HG02981 (cell line): ENCODE data around the gene C4orf33.
"Not testable (repeated sequence)": the region's sequence is repeated elsewhere in the genome, so short reads cannot be mapped to it uniquely, and the experiment has no call there.

ENCODE experiments used
- ATAC-seq: cut with Tn5 transposase; IDR thresholded peaks from one replicate; pipeline ENCODE4 v1.9.1; 2021; ENCODE audit warnings: mild to moderate bottlenecking, moderate library complexity; ENCODE audit not compliant: unreplicated experiment

Gene C4orf33

GRCh38 chr4:129095811-129096454 lies at the start of gene C4orf33:
TSS of gene C4orf33 (plus strand) at chr4:129096152. CDS start at chr4:129102611, 6,459 bp downstream.
- peak; percentile 39 for ATAC-seq

GRCh38 chr4:129059028-129059427 lies 36.9 kb upstream of the C4orf33 start:
- ATAC-seq: no peak

- ATAC-seq: no peak
These were observed 33.4 kb upstream of the C4orf33 start for GRCh38 chr4:129062580-129062979.

GRCh38 chr4:129063640-129064039 lies 32.3 kb upstream of the C4orf33 start:
- no peak for ATAC-seq

- no peak for ATAC-seq
These were observed 31.2 kb upstream of the C4orf33 start for GRCh38 chr4:129064717-129065116.

GRCh38 chr4:129069537-129069936 lies 26.4 kb upstream of the C4orf33 start:
- ATAC-seq: not testable (repeated sequence)

GRCh38 chr4:129077326-129077725 lies 18.6 kb upstream of the C4orf33 start:
- ATAC-seq: no peak

GRCh38 chr4:129080129-129080528 lies 15.8 kb upstream of the C4orf33 start:
- no peak for ATAC-seq

- no peak for ATAC-seq
These were observed 13.7 kb upstream of the C4orf33 start for GRCh38 chr4:129082302-129082701.

GRCh38 chr4:129085472-129085871 lies 10.5 kb upstream of the C4orf33 start:
- ATAC-seq: no peak

- no peak for ATAC-seq
These were observed 8.4 kb upstream of the C4orf33 start for GRCh38 chr4:129087516-129087915.

- no peak for ATAC-seq
These were observed 3.2 kb upstream of the C4orf33 start for GRCh38 chr4:129092631-129093190.

- peak; percentile 94 for ATAC-seq
These were observed 2.6 kb upstream of the C4orf33 start, which contains the start of gene SCLT1 for GRCh38 chr4:129093191-129093920. TSS of gene SCLT1 (minus strand) at chr4:129093539. CDS start at chr4:129093103, 436 bp downstream.

GRCh38 chr4:129094347-129094746 lies 1.6 kb upstream of the C4orf33 start:
- ATAC-seq: no peak

- ATAC-seq: no peak
These were observed 2.6 kb downstream of the C4orf33 start for GRCh38 chr4:129098531-129099001.

GRCh38 chr4:129109965-129110824 lies 14.2 kb downstream of the C4orf33 start:
- ATAC-seq: no peak

- no peak for ATAC-seq
These were observed 15.0 kb downstream of the C4orf33 start for GRCh38 chr4:129110931-129111330.

GRCh38 chr4:129111919-129112318 lies 16.0 kb downstream of the C4orf33 start:
- no peak for ATAC-seq

GRCh38 chr4:129113434-129113833 lies 17.5 kb downstream of the C4orf33 start:
- ATAC-seq: no peak

- ATAC-seq: no peak
These were observed 18.0 kb downstream of the C4orf33 start for GRCh38 chr4:129113919-129114318.

- no peak for ATAC-seq
These were observed 21.8 kb downstream of the C4orf33 start for GRCh38 chr4:129117705-129118104.
